NCI-H748 (cell line): ENCODE data around the gene MCM9.
"Not testable (repeated sequence)": the region's sequence is repeated elsewhere in the genome, so short reads cannot be mapped to it uniquely, and the experiment has no call there.

Experiments
- DNase-seq: peaks from one replicate; lab custom pipeline; 2025; ENCODE audit not compliant: unreplicated experiment; lab: John Stamatoyannopoulos, UW

The MCM9 gene

GRCh38 chr6:118772886-118773285 lies 162.1 kb downstream of the MCM9 start:
- no peak for DNase-seq

DNA sequence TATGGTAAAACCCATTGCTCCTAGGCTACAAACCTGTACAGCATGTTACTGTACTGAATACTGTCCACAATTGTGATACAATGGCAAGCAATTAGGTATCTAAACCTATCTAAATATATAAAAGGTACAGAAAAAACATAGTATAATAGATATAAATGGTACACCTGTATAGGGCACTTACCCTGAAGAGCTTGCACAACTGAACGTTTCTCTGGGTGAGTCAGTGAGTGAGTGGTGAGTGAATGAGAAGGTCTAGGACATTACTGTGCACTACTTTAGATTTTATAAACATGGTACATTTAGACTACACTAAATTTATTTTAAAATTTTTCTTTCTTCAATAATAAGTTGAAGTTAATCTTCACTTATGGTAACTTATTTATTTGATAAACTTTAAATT lies 163.7 kb downstream of the MCM9 start:
- no peak for DNase-seq

DNA sequence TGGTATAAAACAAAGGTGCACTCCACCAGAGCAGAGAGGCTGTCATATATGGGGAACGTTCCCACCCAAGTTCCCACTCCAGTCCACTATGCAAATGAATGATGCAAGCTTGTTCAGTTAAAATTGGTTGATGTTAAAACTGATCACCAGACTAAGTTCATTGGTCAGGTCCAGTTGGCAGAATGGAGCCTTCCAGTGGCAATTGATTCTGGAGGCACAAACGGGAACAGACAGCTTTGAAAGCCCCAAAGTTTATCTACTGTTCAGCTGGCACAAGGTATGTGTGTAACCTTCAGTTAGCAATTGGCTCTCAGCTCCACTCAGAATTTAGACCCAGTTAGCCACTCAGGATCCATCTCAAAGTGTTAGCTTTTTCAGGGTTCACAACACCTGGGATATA lies 164.1 kb downstream of the MCM9 start:
- DNase-seq: peak; percentile 88

GRCh38 chr6:118770112-118770788 lies 164.7 kb downstream of the MCM9 start:
- peak; percentile 92 for DNase-seq

- no peak for DNase-seq
Measured at GRCh38 chr6:118768904-118769325, 166.0 kb downstream of the MCM9 start.

DNA sequence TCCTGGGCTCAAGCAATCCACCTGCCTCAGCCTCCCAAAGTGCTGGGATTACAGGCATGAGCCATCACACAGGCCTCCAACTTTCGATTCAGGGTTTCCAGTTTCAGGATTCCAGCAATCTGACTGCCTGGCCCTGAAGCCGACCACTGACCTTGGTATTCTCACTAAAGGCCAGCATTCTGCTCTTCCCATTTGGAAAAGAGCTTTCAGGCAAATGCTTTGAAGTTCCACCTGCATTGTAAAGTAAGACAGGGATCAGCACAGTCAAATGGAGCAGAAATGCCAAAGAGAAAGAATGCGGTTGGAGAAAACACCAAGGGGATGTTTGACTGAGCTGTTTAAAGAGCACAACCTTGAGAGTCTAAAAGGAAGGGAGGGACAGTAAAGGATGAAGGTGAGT lies 166.5 kb downstream of the MCM9 start:
- no peak for DNase-seq

GRCh38 chr6:118765316-118765715 lies 169.6 kb downstream of the MCM9 start:
- not testable (repeated sequence) for DNase-seq

- DNase-seq: no peak
Measured at GRCh38 chr6:118764766-118765165, 170.2 kb downstream of the MCM9 start.
